HepG2 (cell line): ENCODE data around the gene ERBB4. TPM values are rescaled to one million over a fixed set of nuclear protein-coding genes. Genes with fewer than 3 reads are reported as not detected.

ENCODE experiments used
- ATAC-seq: fragments of 200-7000 bp; cut with Tn5 transposase; 3 replicates; pipeline ENCODE4 v1.9.1; 2020; ENCODE audit warnings: mild to moderate bottlenecking, moderate library complexity
- BruUV-seq: library from RNA; stranded (reverse); fragments of 400-500 nt; replicated peaks from 2 replicates; lab custom pipeline; 2021; lab: Mats Ljungman, UMichigan
- CTCF ChIA-PET: fragments of 300-600 bp; formaldehyde crosslinking; extraction: SDS; loops from one replicate; lab custom pipeline; 2021; ENCODE audit warnings: low total read pairs, inconsistent platforms, low intra/inter-chr PET ratio; lab: Yijun Ruan, JAX
- POLR2A ChIA-PET: fragments of 350-600 bp; sonication (Branson Sonifier 250); formaldehyde crosslinking; loops from one replicate; lab custom pipeline; 2020; ENCODE audit warnings: antibody characterized with exemption, inconsistent platforms; lab: Yijun Ruan, JAX
- DNase-seq: peaks from one replicate; pipeline ENCODE4 v3.0.0-alpha.2; 2015; ENCODE audit warnings: low spot score
- FAIRE-seq: peaks from 3 replicates; lab custom pipeline; 2011; peaks lifted over from hg19 to GRCh38; lab: Jason Lieb, UNC
- H2AFZ ChIP-seq: one replicate; pipeline ENCODE4 v1.6.1; 2011; ENCODE audit warnings: low read length, inconsistent platforms
- H3K27ac ChIP-seq: fragments of 300-600 bp; 3 replicates; pipeline ENCODE4 v1.8.0; 2011; ENCODE audit warnings: mixed run types, mild to moderate bottlenecking, mixed read lengths, low read length, inconsistent platforms; ENCODE audit not compliant: insufficient read depth; ENCODE audit errors: extremely low read length
- H3K27me3 ChIP-seq, 2 experiments: fragments of 200-600 bp in 1 of 2; 2 replicates in 1 of 2; 3 replicates in 1 of 2; pipeline versions ENCODE4 v1.6.0 to v1.8.0; 2011; ENCODE audit warnings: low read length in 2 of 2, mild to moderate bottlenecking in 2 of 2, moderate library complexity in 2 of 2, inconsistent platforms in 1 of 2; ENCODE audit not compliant: insufficient read depth in 2 of 2, control insufficient read depth in 1 of 2
- H3K36me3 ChIP-seq, 2 experiments: fragments of 200-600 bp in 1 of 2; replicated peaks in 1 of 2; 2 replicates in 1 of 2; 3 replicates in 1 of 2; pipeline versions ENCODE4 v1.5.1 to v1.8.0; 2011; ENCODE audit warnings: low read length in 2 of 2, inconsistent platforms in 1 of 2; ENCODE audit not compliant: insufficient read depth in 2 of 2, control insufficient read depth in 1 of 2
- H3K4me1 ChIP-seq: 2 replicates; pipeline ENCODE4 v1.5.1; 2012; ENCODE audit warnings: low read length, inconsistent platforms; ENCODE audit not compliant: insufficient read depth
- H3K4me2 ChIP-seq: 2 replicates; pipeline ENCODE4 v1.6.0; 2011; ENCODE audit warnings: low read depth, low read length, inconsistent platforms
- H3K4me3 ChIP-seq, 3 experiments: fragments of 200-600 bp in 1 of 3; sonication (generic), shearing (Covaris generic) in 1 of 3; replicated peaks in 1 of 3; 2 replicates each; pipeline ENCODE4 v1.5.1; 2011 to 2016; ENCODE audit warnings: low read length in 3 of 3, inconsistent platforms in 2 of 3, low read depth in 2 of 3, mild to moderate bottlenecking in 2 of 3, control low read depth in 1 of 3, mixed read lengths in 1 of 3; ENCODE audit not compliant: insufficient read depth in 1 of 3
- H3K79me2 ChIP-seq: one replicate; pipeline ENCODE4 v1.6.1; 2011; ENCODE audit warnings: low read length, inconsistent platforms; ENCODE audit not compliant: insufficient read depth
- H3K9ac ChIP-seq: 2 replicates; pipeline ENCODE4 v1.6.0; 2011; ENCODE audit warnings: mild to moderate bottlenecking, low read depth, low read length, inconsistent platforms; ENCODE audit not compliant: insufficient read depth
- H3K9me3 ChIP-seq: 2 replicates; pipeline ENCODE4 v1.5.1; 2012; ENCODE audit warnings: mild to moderate bottlenecking, low read length
- H4K20me1 ChIP-seq: 2 replicates; pipeline ENCODE4 v1.6.0; 2011; ENCODE audit warnings: inconsistent platforms, mild to moderate bottlenecking, low read length, moderate library complexity; ENCODE audit not compliant: insufficient read depth
- FOXA1 ChIP-seq, 2 experiments: fragments of 450-650 bp in 1 of 2; sonication (generic) in 1 of 2; formaldehyde crosslinking in 1 of 2; IDR thresholded peaks; 2 replicates each; pipeline versions ENCODE4 v1.4.0 to v1.6.1; 2016 to 2020; ENCODE audit warnings: missing genetic modification reagents in 1 of 2
- FOXJ3 ChIP-seq: sonication (generic); formaldehyde crosslinking; IDR thresholded peaks from 2 replicates; pipeline ENCODE4 v1.4.0; 2020; ENCODE audit warnings: missing genetic modification reagents, mild to moderate bottlenecking, borderline replicate concordance
- FOXO1 ChIP-seq: sonication (generic); formaldehyde crosslinking; IDR thresholded peaks from 2 replicates; pipeline ENCODE4 v1.4.0; 2020; ENCODE audit warnings: missing genetic modification reagents
- HDAC2 ChIP-seq: sonication (generic); formaldehyde crosslinking; IDR thresholded peaks from 2 replicates; pipeline ENCODE4 v1.4.0; 2020; ENCODE audit warnings: missing genetic modification reagents
- HOXD1 ChIP-seq: sonication (generic); formaldehyde crosslinking; IDR thresholded peaks from 2 replicates; pipeline ENCODE4 v1.5.0; 2020; ENCODE audit warnings: missing genetic modification reagents
- KAT2B ChIP-seq: fragments of 150-350 bp; IDR thresholded peaks from 2 replicates; pipeline ENCODE4 v1.6.1; 2014; ENCODE audit warnings: low read depth, low read length, borderline replicate concordance
- LRRFIP1 ChIP-seq: sonication (generic); formaldehyde crosslinking; conservative IDR thresholded peaks from 2 replicates; pipeline ENCODE4 v1.4.0; 2020; ENCODE audit warnings: missing genetic modification reagents
- MED13 ChIP-seq: sonication (generic); formaldehyde crosslinking; IDR thresholded peaks from 2 replicates; pipeline ENCODE4 v1.5.0; 2020; ENCODE audit warnings: missing genetic modification reagents
- RNF219 ChIP-seq: sonication (generic); formaldehyde crosslinking; IDR thresholded peaks from 2 replicates; pipeline ENCODE4 v1.5.0; 2020; ENCODE audit warnings: mild to moderate bottlenecking, missing genetic modification reagents
- RORA ChIP-seq: sonication (generic); formaldehyde crosslinking; IDR thresholded peaks from 2 replicates; pipeline ENCODE4 v1.5.0; 2020; ENCODE audit warnings: mild to moderate bottlenecking, missing genetic modification reagents, moderate library complexity
- SAFB2 ChIP-seq: sonication (generic); formaldehyde crosslinking; IDR thresholded peaks from 2 replicates; pipeline ENCODE4 v1.5.1; 2020; ENCODE audit warnings: missing genetic modification reagents, low read depth, mild to moderate bottlenecking, borderline replicate concordance
- SP140L ChIP-seq: sonication (generic); formaldehyde crosslinking; IDR thresholded peaks from 2 replicates; pipeline ENCODE4 v1.4.0; 2020; ENCODE audit warnings: missing genetic modification reagents, borderline replicate concordance
- UBTF ChIP-seq: sonication (generic); formaldehyde crosslinking; IDR thresholded peaks from 2 replicates; pipeline ENCODE4 v1.4.0; 2020; ENCODE audit warnings: mild to moderate bottlenecking, missing genetic modification reagents
- ZBTB1 ChIP-seq: sonication (generic); formaldehyde crosslinking; IDR thresholded peaks from 2 replicates; pipeline ENCODE4 v1.4.0; 2020; ENCODE audit warnings: missing genetic modification reagents, borderline replicate concordance
- ZNF180 ChIP-seq: sonication (generic); formaldehyde crosslinking; IDR thresholded peaks from 2 replicates; pipeline ENCODE4 v1.4.0; 2020; ENCODE audit warnings: low read depth, missing genetic modification reagents, borderline replicate concordance
- ZNF260 ChIP-seq: sonication (generic); formaldehyde crosslinking; IDR thresholded peaks from 2 replicates; pipeline ENCODE4 v1.4.0; 2020; ENCODE audit warnings: missing genetic modification reagents, low read depth, mild to moderate bottlenecking, borderline replicate concordance
- ZNF263 ChIP-seq: sonication (generic); formaldehyde crosslinking; IDR thresholded peaks from 2 replicates; pipeline ENCODE4 v1.4.0; 2020; ENCODE audit warnings: missing genetic modification reagents
- ZNF431 ChIP-seq: sonication (generic); formaldehyde crosslinking; IDR thresholded peaks from 2 replicates; pipeline ENCODE4 v1.9.0; 2022; ENCODE audit warnings: missing genetic modification reagents, low read depth, mild to moderate bottlenecking, borderline replicate concordance
- ZNF468 ChIP-seq: sonication (generic); formaldehyde crosslinking; IDR thresholded peaks from 2 replicates; pipeline ENCODE4 v1.8.0; 2022; ENCODE audit warnings: mild to moderate bottlenecking, moderate library complexity, missing genetic modification reagents
- WGBS: methylation state at CpG from one replicate; pipeline ENCODE4 v1.1.6; 2017; ENCODE audit warnings: low lambda C conversion rate; 5-methylcytosine and 5-hydroxymethylcytosine counted together
- in situ Hi-C: cut with HindIII; loops from 2 replicates; pipeline ENCODE4 v1.10.0; 2017; ENCODE audit warnings: low pct_unique_long_range_greater_than_20kb; ENCODE audit not compliant: extremely low pct_ligation_motif_present
- intact Hi-C: fragments of 100-400 bp; cut with micrococcal nuclease; formaldehyde crosslinking; loops from one replicate; pipeline ENCODE4 v1.10.0; 2022; ENCODE audit not compliant: unreplicated experiment
- polyA plus RNA-seq, 8 experiments: library from polyadenylated mRNA; depleted of rRNA in 3 of 8; stranded (reverse) in 7 of 8; unstranded in 1 of 8; fragments of >200 nt; fragmentation: Illumina TruSeq in 4 of 8; extraction: Trizol in 4 of 8; gene quantifications; 2 replicates each; pipeline versions ENCODE4 v1.2.1 to v1.2.3, GENCODE V29; 2011 to 2016; ENCODE audit warnings: low read depth in 4 of 8, missing spikeins in 1 of 8, mixed read lengths in 1 of 8; ENCODE audit not compliant: insufficient read depth in 1 of 8
- total RNA-seq, 5 experiments: library from RNA; depleted of rRNA; stranded (reverse); fragments of >200 nt; fragmentation: Illumina TruSeq; extraction: Trizol; gene quantifications; 2 replicates each; pipeline ENCODE4 v1.2.3, GENCODE V29; 2016; ENCODE audit warnings: low read depth in 1 of 5

Gene ERBB4
- total and polyA plus RNA-seq, 2 of the 13 experiments (the other 11 are each of a cell fraction or from before 2014, with no cell fraction given) = not detected

GRCh38 chr2:211454679-211455078 is 1083.9 kb downstream of the ERBB4 start:
- DNase-seq = no peak
- ATAC-seq = no peak
- Histone ChIP-seq H3K27ac (no peak overlapping the region), H3K4me1 (no peaks in the 10 kb centered on the region), H3K4me2 (no peak overlapping the region), H3K4me3 (no peak overlapping the region), H2AFZ (no peak overlapping the region), H4K20me1 (no peaks in the 10 kb centered on the region), H3K9ac (no peak overlapping the region), H3K9me3 (no peaks in the 10 kb centered on the region), H3K36me3 (no peaks in the 10 kb centered on the region), H3K79me2 (no peaks in the 10 kb centered on the region), H3K27me3 (no peaks in the 10 kb centered on the region)
- CTCF ChIA-PET = interaction anchor here (2.1 kb wide), 1 partner anchor 1113 kb away, joined by 14 read pairs; no protein-coding TSS in a partner anchor
- intact Hi-C loops (loop anchor here (1.0 to 5.0 kb wide), 2 partner anchors 1093 to 1113 kb away; no protein-coding TSS in a partner anchor), in situ Hi-C loops (no loop called here)
- TF ChIP-seq LRRFIP1 (CRISPR knock-in tag) = no peak
- no peak for TF ChIP-seq MED13 (CRISPR knock-in tag)
- TF ChIP-seq ZNF468 (CRISPR knock-in tag) = no peak
- TF ChIP-seq RNF219 (CRISPR knock-in tag) = no peak
- no peak for TF ChIP-seq FOXO1 (CRISPR knock-in tag)
- no peak for TF ChIP-seq FOXA1 (IDR thresholded peaks at IDR 0.05)
- TF ChIP-seq FOXA1 (CRISPR knock-in tag; IDR thresholded peaks at IDR 0.05) = no peak
- no peak for TF ChIP-seq SP140L (CRISPR knock-in tag)
- no peak for TF ChIP-seq ZNF260 (CRISPR knock-in tag)
- no peak for TF ChIP-seq UBTF
- no peak for TF ChIP-seq KAT2B
- no peak for TF ChIP-seq FOXJ3 (CRISPR knock-in tag)
- TF ChIP-seq RORA (CRISPR knock-in tag) = no peak
- TF ChIP-seq ZNF263 (CRISPR knock-in tag) = no peak
- no peak for TF ChIP-seq HDAC2
- no peak for TF ChIP-seq ZNF180 (CRISPR knock-in tag)
- no peak for TF ChIP-seq ZNF431 (CRISPR knock-in tag)
- TF ChIP-seq HOXD1 (CRISPR knock-in tag) = no peak
- no peak for TF ChIP-seq ZBTB1 (CRISPR knock-in tag)
- no peak for TF ChIP-seq SAFB2
- WGBS = 7% methylated on average over 6 of the region's 6 CpGs
- POLR2A ChIA-PET = no interaction called here
- no peak for FAIRE-seq
- no TSS peak for BruUV-seq
